Activated T-cell treated with anti-CD3 and anti-CD28 coated beads for 1 hour (primary cell): ENCODE data around the gene NUS1.
"Not testable (repeated sequence)": the region's sequence is repeated elsewhere in the genome, so short reads cannot be mapped to it uniquely, and the experiment has no call there.

Source experiments
- DNase-seq: peaks from one replicate; pipeline ENCODE4 v3.0.0-alpha.2; 2020; ENCODE audit warnings: low read depth

Gene NUS1

DNA sequence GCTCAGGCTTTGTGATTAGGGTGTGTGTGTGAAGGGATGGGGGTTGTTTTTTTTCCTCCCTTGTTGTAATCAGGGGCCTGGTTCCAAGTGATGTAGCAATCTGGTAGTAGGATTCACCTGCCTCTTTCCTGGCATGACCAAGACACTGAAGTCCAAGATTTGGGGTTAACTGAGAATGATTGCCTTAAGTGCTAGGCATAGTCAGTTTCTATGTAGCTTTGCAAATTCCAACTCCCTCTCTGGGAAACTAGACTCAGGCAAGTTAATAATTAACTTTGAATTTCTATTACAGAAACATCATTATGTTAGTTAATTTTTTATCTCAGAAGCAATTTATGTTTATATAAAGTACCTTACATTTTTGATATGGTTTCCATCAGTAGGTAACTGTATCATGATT is 43.6 kb downstream of the NUS1 start:
- no peak for DNase-seq

DNA sequence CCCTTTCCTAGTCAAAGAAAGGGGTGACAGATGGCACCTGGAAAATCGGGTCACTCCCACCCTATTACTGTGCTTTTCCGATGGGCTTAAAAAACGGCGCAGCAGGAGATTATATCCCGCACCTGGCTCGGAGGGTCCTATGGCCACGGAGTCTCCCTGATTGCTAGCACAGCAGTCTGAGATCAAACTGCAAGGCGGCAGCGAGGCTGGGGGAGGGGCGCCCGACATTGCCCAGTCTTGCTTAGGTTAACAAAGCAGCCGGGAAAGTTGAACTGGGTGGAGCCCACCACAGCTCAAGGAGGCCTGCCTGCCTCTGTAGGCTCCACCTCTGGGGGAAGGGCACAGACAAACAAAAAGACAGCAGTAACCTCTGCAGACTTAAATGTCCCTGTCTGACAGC is 46.3 kb downstream of the NUS1 start:
- DNase-seq = not testable (repeated sequence)

DNA sequence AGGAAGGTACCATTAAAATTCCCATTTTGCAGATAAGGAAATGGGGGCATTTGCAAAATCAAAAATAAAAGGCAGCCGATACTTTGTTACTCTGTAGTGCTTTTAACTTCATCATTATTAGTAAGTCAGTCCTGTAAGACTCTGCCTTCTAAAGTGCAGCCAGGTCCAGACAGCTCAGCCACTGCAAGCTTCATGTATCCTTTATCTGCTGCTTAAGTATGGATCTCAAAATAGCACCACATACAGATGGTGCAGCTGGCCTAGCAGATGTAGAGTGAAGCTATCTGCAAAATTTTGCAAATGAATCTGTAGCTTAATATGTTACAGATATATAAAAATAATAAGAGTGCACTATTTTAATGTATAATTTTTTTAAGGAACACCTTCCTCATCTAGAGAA is 53.4 kb downstream of the NUS1 start:
- no peak for DNase-seq

DNA sequence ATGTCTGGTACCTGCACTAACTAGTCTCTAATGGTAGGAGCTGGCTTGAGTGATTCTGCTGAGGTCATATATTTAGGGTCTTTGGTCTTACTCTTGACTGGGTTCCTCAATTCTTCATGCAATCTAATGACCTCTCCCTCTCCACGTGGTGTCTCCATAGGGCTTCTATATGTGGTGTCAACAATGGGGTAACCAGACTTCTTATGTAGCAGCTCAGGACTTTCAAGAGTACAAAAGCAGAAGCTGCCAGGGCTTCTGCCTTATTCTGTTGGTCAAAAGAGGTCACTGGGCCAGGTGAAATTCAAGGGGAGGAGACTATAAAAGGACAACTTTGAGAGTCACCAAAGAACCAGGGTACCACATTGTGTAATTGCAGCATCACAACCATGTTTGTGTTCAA is 54.3 kb downstream of the NUS1 start:
- no peak for DNase-seq

DNA sequence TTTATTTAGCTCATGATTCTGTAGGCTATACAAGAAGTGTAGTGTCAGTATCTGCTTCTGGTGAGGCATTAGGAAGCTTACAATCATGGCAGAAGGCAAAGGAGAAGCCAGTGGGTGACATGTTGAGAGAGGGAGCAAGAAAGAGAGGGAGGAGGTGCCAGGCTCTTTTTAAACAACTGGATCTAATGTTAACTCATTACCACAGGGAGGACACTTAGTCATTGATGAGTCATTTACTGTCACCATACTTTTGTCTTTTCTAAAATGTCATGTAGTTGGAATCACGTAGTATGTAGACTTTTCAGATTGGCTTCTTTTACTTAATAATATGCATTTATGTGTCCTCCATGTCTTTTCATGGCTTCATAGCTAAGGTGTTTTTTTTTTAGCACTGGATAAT is 58.1 kb downstream of the NUS1 start:
- no peak for DNase-seq

DNA sequence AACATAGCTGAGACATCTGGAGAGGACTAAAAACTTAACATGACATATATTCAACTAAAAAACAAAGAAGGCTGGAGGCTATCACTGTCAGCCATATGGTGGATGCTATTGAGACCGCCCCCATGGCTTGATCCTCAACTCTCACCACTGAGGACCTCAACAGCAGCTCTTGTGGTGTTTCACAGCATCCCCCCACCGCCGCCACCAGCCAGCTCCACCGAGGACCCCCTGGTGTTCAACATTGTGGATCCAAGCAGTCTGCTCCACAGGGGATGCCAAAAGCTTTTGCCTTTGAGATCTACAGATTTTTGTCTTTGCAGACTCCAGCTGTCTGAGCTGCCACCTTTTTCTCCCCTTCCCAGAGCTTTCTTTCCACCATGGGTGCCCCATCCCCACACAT is 64.6 kb downstream of the NUS1 start:
- no peak for DNase-seq

DNA sequence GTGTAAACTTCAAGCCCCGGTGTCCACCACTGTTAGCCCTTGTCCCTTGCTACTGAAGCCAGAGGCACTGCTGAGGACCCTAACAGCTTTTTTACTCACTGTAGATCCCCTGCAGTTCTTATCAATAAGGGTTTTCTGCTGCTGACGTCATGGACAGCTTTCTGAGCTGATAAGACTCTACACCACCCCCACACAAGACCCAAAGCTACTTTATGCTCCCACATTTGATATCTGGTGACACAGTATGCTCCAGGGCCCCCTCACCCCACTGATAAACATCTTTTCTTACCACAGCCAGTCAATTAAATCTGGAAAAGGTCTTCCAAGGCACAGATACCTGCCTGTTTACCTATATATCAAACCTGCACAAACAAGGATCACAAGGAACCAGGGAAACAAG is 65.3 kb downstream of the NUS1 start:
- no peak for DNase-seq

DNA sequence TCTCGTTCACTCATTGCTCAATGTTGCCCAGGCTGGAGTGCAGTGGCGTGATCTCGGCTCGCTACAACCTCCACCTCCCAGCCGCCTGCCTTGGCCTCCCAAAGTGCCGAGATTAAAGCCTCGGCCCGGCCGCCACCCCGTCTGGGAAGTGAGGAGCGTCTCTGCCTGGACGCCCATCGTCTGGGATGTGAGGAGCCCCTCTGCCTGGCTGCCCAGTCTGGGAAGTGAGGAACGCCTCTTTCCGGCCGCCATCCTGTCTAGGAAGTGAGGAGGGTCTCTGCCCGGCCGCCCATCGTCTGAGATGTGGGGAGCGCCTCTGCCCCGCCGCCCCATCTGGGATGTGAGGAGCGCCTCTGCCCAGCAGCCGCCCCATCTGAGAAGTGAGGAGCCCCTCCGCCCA is 75.4 kb downstream of the NUS1 start:
- DNase-seq = not testable (repeated sequence)
